ENCODE data around the gene DOCK9.

DNA sequence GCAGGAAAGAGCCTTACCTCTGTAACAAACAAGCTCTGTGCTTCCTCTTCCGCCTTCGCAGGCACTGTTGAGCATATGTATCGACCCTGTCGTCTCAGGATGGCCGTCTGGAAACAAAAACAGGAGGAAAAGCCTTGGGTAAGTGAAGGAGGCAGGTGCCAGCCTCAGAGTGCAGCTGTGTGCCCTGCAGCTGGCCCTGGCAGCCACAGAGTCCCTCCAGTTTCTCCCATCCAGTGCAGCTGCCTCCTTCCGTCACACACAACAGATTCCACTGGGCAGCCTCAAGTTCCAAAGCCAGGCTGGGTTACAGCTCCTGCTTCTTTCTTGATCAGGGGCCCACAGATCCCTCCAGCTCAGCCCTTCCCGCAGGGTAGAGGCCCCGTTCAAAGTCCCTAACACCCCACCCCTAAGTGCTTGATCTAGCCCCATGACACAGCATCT lies 47.7 kb downstream of the DOCK9 start:
- no peak for TF ChIP-seq CTCF (IDR thresholded peaks at IDR 0.05; ENCODE audit: low read length)
- no peak for TF ChIP-seq EZH2 (optimal IDR thresholded peaks at IDR 0.05; ENCODE audit: low read depth, low read length)
